Astrocyte (in vitro differentiated cells and primary cell): ENCODE data around the gene MYL7. TPM values are rescaled to one million over a fixed set of nuclear protein-coding genes. Genes with fewer than 3 reads are reported as not detected.
"Not testable (repeated sequence)": the region's sequence is repeated elsewhere in the genome, so short reads cannot be mapped to it uniquely, and the experiment has no call there.

ENCODE experiments used
- DNase-seq: peaks from one replicate; pipeline ENCODE4 v3.0.0-alpha.2; 2010; ENCODE audit warnings: low read depth
- FAIRE-seq: peaks from 2 replicates; lab custom pipeline; 2011; peaks lifted over from hg19 to GRCh38; lab: Jason Lieb, UNC
- H2AFZ ChIP-seq: 2 replicates; pipeline ENCODE4 v1.6.0; 2012; ENCODE audit warnings: low read depth, low read length, inconsistent platforms
- H3K27ac ChIP-seq: 2 replicates; pipeline ENCODE4 v1.5.1; 2011; ENCODE audit warnings: low read depth, low read length, inconsistent platforms
- H3K27me3 ChIP-seq: 2 replicates; pipeline ENCODE4 v1.6.0; 2011; ENCODE audit warnings: low read length, inconsistent platforms; ENCODE audit not compliant: insufficient read depth
- H3K36me3 ChIP-seq: 2 replicates; pipeline ENCODE4 v1.5.1; 2011; ENCODE audit warnings: low read length, inconsistent platforms; ENCODE audit not compliant: insufficient read depth
- H3K4me1 ChIP-seq: 2 replicates; pipeline ENCODE4 v1.5.1; 2011; ENCODE audit warnings: low read length, inconsistent platforms; ENCODE audit not compliant: insufficient read depth
- H3K4me2 ChIP-seq: 2 replicates; pipeline ENCODE4 v1.6.0; 2012; ENCODE audit warnings: low read length, inconsistent platforms
- H3K4me3 ChIP-seq: 2 replicates; pipeline ENCODE4 v1.5.1; 2011; ENCODE audit warnings: low read depth, mild to moderate bottlenecking, low read length, inconsistent platforms; ENCODE audit not compliant: insufficient read depth
- H3K79me2 ChIP-seq: 2 replicates; pipeline ENCODE4 v1.6.0; 2012; ENCODE audit warnings: mild to moderate bottlenecking, low read length, inconsistent platforms; ENCODE audit not compliant: insufficient read depth
- H3K9ac ChIP-seq: 2 replicates; pipeline ENCODE4 v1.6.0; 2012; ENCODE audit warnings: mild to moderate bottlenecking, low read length, inconsistent platforms
- H3K9me3 ChIP-seq: 2 replicates; pipeline ENCODE4 v1.5.1; 2012; ENCODE audit warnings: low read depth, mild to moderate bottlenecking, low read length, inconsistent platforms; ENCODE audit not compliant: insufficient read depth
- H4K20me1 ChIP-seq: 2 replicates; pipeline ENCODE4 v1.6.0; 2012; ENCODE audit warnings: low read length, inconsistent platforms; ENCODE audit not compliant: insufficient read depth
- H3K27ac Mint-ChIP-seq: one replicate; pipeline ENCODE4 v1.8.0; 2021; ENCODE audit warnings: mild to moderate bottlenecking, mixed read lengths; ENCODE audit not compliant: unreplicated experiment
- H3K27me3 Mint-ChIP-seq: one replicate; pipeline ENCODE4 v1.8.0; 2021; ENCODE audit warnings: low read depth, mixed read lengths; ENCODE audit not compliant: unreplicated experiment
- H3K36me3 Mint-ChIP-seq: one replicate; pipeline ENCODE4 v1.8.0; 2021; ENCODE audit warnings: low read depth, mixed read lengths; ENCODE audit not compliant: unreplicated experiment
- H3K4me1 Mint-ChIP-seq: one replicate; pipeline ENCODE4 v1.8.0; 2021; ENCODE audit warnings: low read depth, mixed read lengths; ENCODE audit not compliant: unreplicated experiment
- H3K4me3 Mint-ChIP-seq: one replicate; pipeline ENCODE4 v1.8.0; 2021; ENCODE audit warnings: mild to moderate bottlenecking, moderate library complexity, mixed read lengths; ENCODE audit not compliant: unreplicated experiment
- H3K9me3 Mint-ChIP-seq: one replicate; pipeline ENCODE4 v1.8.0; 2021; ENCODE audit warnings: mild to moderate bottlenecking, mixed read lengths; ENCODE audit not compliant: unreplicated experiment
- CTCF ChIP-seq: IDR thresholded peaks from 2 replicates; pipeline ENCODE4 v1.5.1; 2011; ENCODE audit warnings: low read depth, mild to moderate bottlenecking, inconsistent platforms, low read length, moderate library complexity; ENCODE audit not compliant: insufficient read depth
- EZH2 ChIP-seq: IDR thresholded peaks from 2 replicates; pipeline ENCODE4 v1.6.1; 2012; ENCODE audit warnings: mild to moderate bottlenecking, low read length, inconsistent platforms; ENCODE audit not compliant: insufficient read depth
- total RNA-seq: library from RNA; stranded (reverse); gene quantifications from 2 replicates; pipeline ENCODE4 v1.2.1, GENCODE V29; 2021

The MYL7 gene
- total RNA-seq, 1 donor from 2014 or later = 60.0 TPM

GRCh38 chr7:44171901-44172300 lies 30.8 kb upstream of the MYL7 start:
- H3K9ac ChIP-seq, H4K20me1 ChIP-seq, H3K9me3 ChIP-seq, DNase-seq, H3K36me3 Mint-ChIP-seq, H3K4me2 ChIP-seq, H3K27ac Mint-ChIP-seq, H3K4me3 ChIP-seq, H3K27me3 ChIP-seq, H3K9me3 Mint-ChIP-seq, H3K4me1 Mint-ChIP-seq, H3K4me3 Mint-ChIP-seq, H3K36me3 ChIP-seq, H3K79me2 ChIP-seq, H2AFZ ChIP-seq, H3K4me1 ChIP-seq, H3K27ac ChIP-seq, FAIRE-seq: not testable (repeated sequence)
- peaks cover 11% of the 10 kb centered on the region for H3K27me3 Mint-ChIP-seq

GRCh38 chr7:44167920-44168319 lies 26.8 kb upstream of the MYL7 start:
- H3K4me3 ChIP-seq = no peak overlapping the region
- peaks cover 5% of the 10 kb centered on the region for H3K9me3 Mint-ChIP-seq
- H3K27ac ChIP-seq = no peak overlapping the region
- no peak overlapping the region for H3K4me3 Mint-ChIP-seq
- peaks cover 11% of the 10 kb centered on the region for H3K4me1 ChIP-seq
- no peak overlapping the region for H2AFZ ChIP-seq
- no peaks in the 10 kb centered on the region for H3K27me3 ChIP-seq
- no peaks in the 10 kb centered on the region for H3K9me3 ChIP-seq
- peaks cover 2% of the 10 kb centered on the region for H3K36me3 Mint-ChIP-seq
- H3K79me2 ChIP-seq = no peaks in the 10 kb centered on the region
- DNase-seq (no peak), FAIRE-seq (no peak)
- no peak overlapping the region for H3K9ac ChIP-seq
- no peak overlapping the region for H3K4me2 ChIP-seq
- H4K20me1 ChIP-seq = no peaks in the 10 kb centered on the region
- H3K27me3 Mint-ChIP-seq = peaks cover 4% of the 10 kb centered on the region
- H3K4me1 Mint-ChIP-seq = peaks cover 18% of the 10 kb centered on the region
- TF ChIP-seq EZH2 = no peak
- TF ChIP-seq CTCF = no peak
- no peaks in the 10 kb centered on the region for H3K36me3 ChIP-seq
- no peak overlapping the region for H3K27ac Mint-ChIP-seq

GRCh38 chr7:44163591-44163990 lies 22.5 kb upstream of the MYL7 start:
- no peaks in the 10 kb centered on the region for H3K36me3 ChIP-seq
- no peaks in the 10 kb centered on the region for H4K20me1 ChIP-seq
- no peaks in the 10 kb centered on the region for H3K9me3 ChIP-seq
- Mint-ChIP-seq H3K4me1 (peaks cover 27% of the 10 kb centered on the region), H3K9me3 (no peaks in the 10 kb centered on the region), H3K36me3 (peaks cover 2% of the 10 kb centered on the region), H3K27me3 (peaks cover 5% of the 10 kb centered on the region), H3K4me3 (peak overlapping the region; percentile 51), H3K27ac (peak overlapping the region; percentile 86)
- H3K27me3 ChIP-seq = no peaks in the 10 kb centered on the region
- peak overlapping the region; percentile 46 for H3K4me2 ChIP-seq
- DNase-seq = peak; percentile 95
- no peak overlapping the region for H3K4me3 ChIP-seq
- no peak overlapping the region for H3K27ac ChIP-seq
- FAIRE-seq = peak; percentile 97
- TF ChIP-seq CTCF = no peak
- TF ChIP-seq EZH2 = no peak
- H3K4me1 ChIP-seq = peaks cover 11% of the 10 kb centered on the region
- H3K9ac ChIP-seq = no peak overlapping the region
- no peak overlapping the region for H2AFZ ChIP-seq
- no peaks in the 10 kb centered on the region for H3K79me2 ChIP-seq
